ENCODE measurements around the gene CAPN5.

CAPN5 gene

DNA sequence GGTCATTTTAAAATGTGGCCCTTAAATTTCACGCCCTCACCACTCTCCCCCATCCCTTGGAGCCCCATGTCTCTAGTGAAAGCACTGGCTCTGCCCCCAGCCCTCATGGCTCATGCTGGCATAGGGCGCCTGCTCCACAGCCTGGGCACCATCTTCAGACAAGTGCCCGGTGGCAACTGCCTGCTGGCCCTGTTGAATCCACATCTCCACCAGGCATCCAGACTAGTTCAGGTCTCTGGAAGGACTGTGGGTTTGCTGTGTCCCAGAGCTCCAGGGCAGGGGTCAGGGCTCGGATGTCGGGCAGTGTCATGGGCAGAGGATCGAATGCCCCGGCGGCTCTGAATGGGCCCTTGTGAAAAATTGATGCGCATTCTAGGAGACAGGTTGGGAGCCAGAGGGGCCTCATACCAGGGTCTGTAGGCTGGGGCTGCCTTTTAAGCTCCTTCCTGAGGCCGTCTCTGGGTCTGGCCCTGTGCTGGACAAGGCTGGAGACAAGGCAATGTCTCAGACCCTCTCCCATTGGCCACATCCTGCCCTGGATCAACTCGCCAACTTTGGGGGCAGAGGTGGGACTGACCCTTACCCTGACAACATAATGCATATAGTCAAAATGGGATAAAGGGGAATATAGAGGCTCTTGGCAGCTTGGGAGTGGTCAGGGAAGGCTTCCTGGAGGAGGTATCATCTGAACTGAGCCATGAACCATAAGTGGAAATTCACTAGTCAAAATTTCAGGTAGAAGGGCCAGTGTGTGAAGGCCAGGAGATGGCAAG lies 62.5 kb downstream of the CAPN5 start:
- TF ChIP-seq, protein P1, sequence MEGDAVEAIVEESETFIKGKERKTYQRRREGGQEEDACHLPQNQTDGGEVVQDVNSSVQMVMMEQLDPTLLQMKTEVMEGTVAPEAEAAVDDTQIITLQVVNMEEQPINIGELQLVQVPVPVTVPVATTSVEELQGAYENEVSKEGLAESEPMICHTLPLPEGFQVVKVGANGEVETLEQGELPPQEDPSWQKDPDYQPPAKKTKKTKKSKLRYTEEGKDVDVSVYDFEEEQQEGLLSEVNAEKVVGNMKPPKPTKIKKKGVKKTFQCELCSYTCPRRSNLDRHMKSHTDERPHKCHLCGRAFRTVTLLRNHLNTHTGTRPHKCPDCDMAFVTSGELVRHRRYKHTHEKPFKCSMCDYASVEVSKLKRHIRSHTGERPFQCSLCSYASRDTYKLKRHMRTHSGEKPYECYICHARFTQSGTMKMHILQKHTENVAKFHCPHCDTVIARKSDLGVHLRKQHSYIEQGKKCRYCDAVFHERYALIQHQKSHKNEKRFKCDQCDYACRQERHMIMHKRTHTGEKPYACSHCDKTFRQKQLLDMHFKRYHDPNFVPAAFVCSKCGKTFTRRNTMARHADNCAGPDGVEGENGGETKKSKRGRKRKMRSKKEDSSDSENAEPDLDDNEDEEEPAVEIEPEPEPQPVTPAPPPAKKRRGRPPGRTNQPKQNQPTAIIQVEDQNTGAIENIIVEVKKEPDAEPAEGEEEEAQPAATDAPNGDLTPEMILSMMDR (conservative IDR thresholded peaks at IDR 0.05; ENCODE audit: low read depth, low read length) = no peak
- no peak overlapping the region for H3K4me3 ChIP-seq (IDR thresholded peaks at IDR 0.05; ENCODE audit: insufficient read depth, low read depth, low read length)
- H3K79me2 ChIP-seq (ENCODE audit: insufficient read depth, low read depth) = no peaks in the 10 kb centered on the region
- no peak overlapping the region for H2AFZ ChIP-seq (ENCODE audit: low read depth)
- no peaks in the 10 kb centered on the region for H3K36me3 ChIP-seq (ENCODE audit: insufficient read depth)
- no peaks in the 10 kb centered on the region for H4K20me1 ChIP-seq (ENCODE audit: insufficient read depth)
- H3K9ac ChIP-seq = no peak overlapping the region
- no peaks in the 10 kb centered on the region for H3K27me3 ChIP-seq (ENCODE audit: insufficient read depth, low read depth)
- H3K4me1 ChIP-seq (ENCODE audit: low read depth, poor library complexity, severe bottlenecking) = peaks cover 6% of the 10 kb centered on the region
- no peak overlapping the region for H3K27ac ChIP-seq
- no peak overlapping the region for H3K4me2 ChIP-seq

DNA sequence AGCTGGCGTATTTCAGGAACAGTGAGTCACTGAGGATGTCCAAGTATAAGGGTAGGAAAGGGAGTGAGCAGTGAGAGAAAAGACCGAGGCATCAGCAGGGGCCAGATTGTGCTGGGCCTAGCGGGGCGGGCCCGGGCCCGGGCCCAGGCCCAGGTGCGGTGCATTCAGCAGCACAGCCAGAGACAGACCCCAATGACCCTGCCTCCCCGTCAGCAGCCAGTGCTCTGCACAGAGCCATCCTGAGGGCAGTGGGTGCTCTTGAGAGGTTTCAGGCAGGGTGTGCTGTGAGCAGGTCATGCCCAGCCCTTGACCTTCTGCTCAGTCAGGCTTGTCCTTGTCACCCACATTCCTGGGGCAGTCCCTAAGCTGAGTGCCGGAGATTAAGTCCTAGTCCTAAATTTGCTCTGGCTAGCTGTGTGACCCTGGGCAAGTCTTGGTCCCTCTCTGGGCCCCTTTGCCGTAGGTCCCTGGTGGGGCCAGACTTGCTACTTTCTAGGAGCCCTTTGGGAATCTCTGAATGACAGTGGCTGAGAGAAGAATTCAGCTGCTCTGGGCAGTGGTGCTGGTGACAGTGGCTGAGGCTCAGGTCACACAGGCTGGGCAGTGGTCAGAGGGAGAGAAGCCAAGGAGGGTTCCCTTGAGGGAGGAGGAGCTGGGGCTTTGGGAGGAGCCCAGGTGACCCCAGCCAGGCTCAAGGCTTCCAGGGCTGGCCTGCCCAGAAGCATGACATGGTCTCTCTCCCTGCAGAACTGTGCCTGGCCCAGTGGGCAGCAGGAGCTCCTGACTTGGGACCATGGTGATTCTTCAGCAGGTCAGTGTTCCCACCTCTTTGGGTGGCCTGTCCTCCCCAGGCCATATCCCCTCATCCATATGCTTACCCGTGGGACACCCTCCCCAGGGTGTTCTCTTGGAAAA lies 63.3 kb downstream of the CAPN5 start:
- H3K36me3 ChIP-seq (ENCODE audit: insufficient read depth) = no peaks in the 10 kb centered on the region
- no peak overlapping the region for H3K9ac ChIP-seq
- H3K4me2 ChIP-seq = no peak overlapping the region

DNA sequence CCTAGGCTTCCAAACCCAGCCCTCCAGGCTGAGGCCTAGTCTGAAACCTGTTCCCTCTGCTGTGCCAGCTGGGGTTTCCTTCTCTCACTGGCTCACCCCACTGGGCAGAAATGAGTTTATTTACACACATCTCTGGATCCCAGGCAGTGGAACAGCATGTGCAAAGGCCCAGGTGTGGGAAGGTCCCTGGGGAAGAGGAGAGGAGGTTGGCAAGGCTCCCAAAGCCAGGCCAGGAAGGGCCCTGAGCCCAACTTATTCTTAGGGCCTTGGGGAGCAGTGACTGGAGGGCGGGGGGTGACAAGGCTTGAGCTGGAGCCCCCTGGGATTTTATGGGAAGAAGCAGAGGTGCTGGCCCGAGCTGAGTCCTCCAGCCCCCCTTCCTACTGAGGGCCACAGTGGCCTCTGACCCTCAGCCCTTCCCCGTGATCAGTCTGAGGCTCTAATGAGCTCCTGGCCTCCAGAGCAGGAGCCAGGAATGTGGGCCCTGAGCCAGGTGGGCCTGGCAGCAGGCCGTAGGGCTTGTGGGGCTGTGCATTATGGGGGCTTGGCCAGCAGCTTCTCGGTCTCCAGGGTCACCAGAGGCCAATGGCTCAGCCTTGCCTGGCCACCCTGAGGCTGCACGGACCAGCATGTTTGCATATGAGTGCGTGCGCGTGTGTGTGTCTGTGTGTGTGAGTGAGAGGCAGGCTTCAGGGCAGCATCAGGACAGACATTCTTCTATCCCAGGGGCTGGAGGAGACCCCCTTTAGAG lies 64.2 kb downstream of the CAPN5 start:
- Histone ChIP-seq H3K4me1 (ENCODE audit: low read depth, poor library complexity, severe bottlenecking) (peaks cover 6% of the 10 kb centered on the region), H3K79me2 (ENCODE audit: insufficient read depth, low read depth) (no peaks in the 10 kb centered on the region), H3K36me3 (ENCODE audit: insufficient read depth) (no peaks in the 10 kb centered on the region), H3K27ac (no peak overlapping the region), H2AFZ (ENCODE audit: low read depth) (no peak overlapping the region), H4K20me1 (ENCODE audit: insufficient read depth) (no peaks in the 10 kb centered on the region), H3K27me3 (ENCODE audit: insufficient read depth, low read depth) (no peaks in the 10 kb centered on the region), H3K4me2 (no peak overlapping the region), H3K9ac (no peak overlapping the region), H3K4me3 (IDR thresholded peaks at IDR 0.05; ENCODE audit: insufficient read depth, low read depth, low read length) (no peak overlapping the region)
- TF ChIP-seq, protein P1 (conservative IDR thresholded peaks at IDR 0.05; ENCODE audit: low read depth, low read length) = no peak

More for the DNA sequence above, 63.3 kb downstream of the CAPN5 start:
- peaks cover 6% of the 10 kb centered on the region for H3K4me1 ChIP-seq (ENCODE audit: low read depth, poor library complexity, severe bottlenecking)
- no peak overlapping the region for H2AFZ ChIP-seq (ENCODE audit: low read depth)
- no peaks in the 10 kb centered on the region for H3K27me3 ChIP-seq (ENCODE audit: insufficient read depth, low read depth)
- no peaks in the 10 kb centered on the region for H4K20me1 ChIP-seq (ENCODE audit: insufficient read depth)
- H3K27ac ChIP-seq = no peak overlapping the region
- TF ChIP-seq, protein P1 (conservative IDR thresholded peaks at IDR 0.05; ENCODE audit: low read depth, low read length) = no peak
- no peak overlapping the region for H3K4me3 ChIP-seq (IDR thresholded peaks at IDR 0.05; ENCODE audit: insufficient read depth, low read depth, low read length)
- H3K79me2 ChIP-seq (ENCODE audit: insufficient read depth, low read depth) = no peaks in the 10 kb centered on the region

DNA sequence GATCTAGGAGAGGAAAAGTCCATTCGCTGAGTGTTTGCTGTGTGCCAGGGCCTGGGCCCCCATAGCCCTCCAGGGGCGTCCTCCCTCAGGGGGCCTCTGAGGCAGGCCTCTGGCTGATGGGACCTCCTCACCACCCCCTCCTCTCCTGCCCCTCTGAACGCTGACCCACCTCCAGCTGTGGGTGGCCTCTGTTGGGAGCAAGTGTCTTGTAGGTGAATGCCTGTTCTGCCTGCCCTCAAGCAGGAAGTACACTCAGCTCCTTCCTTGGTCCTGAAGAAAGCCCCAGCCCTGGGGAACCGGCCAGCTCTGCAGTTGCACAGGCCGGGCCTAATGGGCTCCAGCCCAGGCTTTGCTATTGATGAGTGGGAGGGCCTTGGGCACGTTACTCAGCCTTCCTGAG lies 64.8 kb downstream of the CAPN5 start:
- Histone ChIP-seq H3K27ac (no peak overlapping the region), H3K27me3 (ENCODE audit: insufficient read depth, low read depth) (no peaks in the 10 kb centered on the region), H3K36me3 (ENCODE audit: insufficient read depth) (no peaks in the 10 kb centered on the region), H3K4me3 (IDR thresholded peaks at IDR 0.05; ENCODE audit: insufficient read depth, low read depth, low read length) (no peak overlapping the region), H3K79me2 (ENCODE audit: insufficient read depth, low read depth) (no peaks in the 10 kb centered on the region), H3K4me1 (ENCODE audit: low read depth, poor library complexity, severe bottlenecking) (peaks cover 6% of the 10 kb centered on the region), H3K4me2 (no peak overlapping the region), H2AFZ (ENCODE audit: low read depth) (no peak overlapping the region), H3K9ac (no peak overlapping the region), H4K20me1 (ENCODE audit: insufficient read depth) (no peaks in the 10 kb centered on the region)
- TF ChIP-seq, protein P1 (conservative IDR thresholded peaks at IDR 0.05; ENCODE audit: low read depth, low read length) = no peak

All from KMS-11 (cell line).